GM18868 (cell line): ENCODE results near the gene LCK.

Experiments used
- ATAC-seq: cut with Tn5 transposase; IDR thresholded peaks from one replicate; pipeline ENCODE4 v1.9.1; 2021; ENCODE audit warnings: mild to moderate bottlenecking, moderate library complexity; ENCODE audit not compliant: unreplicated experiment

The LCK gene

GRCh38 chr1:32250893-32251716, at the start of gene LCK:
TSS of gene LCK (plus strand) at chr1:32251265. CDS start at chr1:32274330, 23,065 bp downstream.
- no peak for ATAC-seq

- ATAC-seq: no peak
Observed at GRCh38 chr1:32204943-32205361, 46.1 kb upstream of the LCK start.

- ATAC-seq: peak; percentile 40
Observed at GRCh38 chr1:32205401-32206370, 45.4 kb upstream of the LCK start, which contains the start of gene IQCC. TSS of gene IQCC (plus strand) at chr1:32205671. CDS start at chr1:32205682, 11 bp downstream.

GRCh38 chr1:32208469-32208868, 42.6 kb upstream of the LCK start:
- ATAC-seq: no peak

- no peak for ATAC-seq
Observed at GRCh38 chr1:32208891-32209328, 42.2 kb upstream of the LCK start, which contains the start of gene DCDC2B. TSS of gene DCDC2B (plus strand) at chr1:32209089. CDS start at chr1:32209094, 5 bp downstream.

GRCh38 chr1:32215629-32216480, 35.2 kb upstream of the LCK start:
- no peak for ATAC-seq

- ATAC-seq: no peak
Observed at GRCh38 chr1:32216566-32216965, 34.5 kb upstream of the LCK start.

- ATAC-seq: no peak
Observed at GRCh38 chr1:32219022-32219421, 32.0 kb upstream of the LCK start.

- ATAC-seq: no peak
Observed at GRCh38 chr1:32220746-32221580, 30.1 kb upstream of the LCK start.

- ATAC-seq: no peak
Observed at GRCh38 chr1:32221581-32221979, 29.5 kb upstream of the LCK start.

- ATAC-seq: peak; percentile 84
Observed at GRCh38 chr1:32221980-32222755, 28.9 kb upstream of the LCK start, which contains the start of the genes EIF3I and TMEM234. TSS of gene EIF3I (plus strand) at chr1:32222407. CDS start at chr1:32222442, 35 bp downstream. TSS of gene TMEM234 (minus strand) at chr1:32222353. CDS start at chr1:32222322, 31 bp downstream.

- no peak for ATAC-seq
Observed at GRCh38 chr1:32223683-32224082, 27.4 kb upstream of the LCK start.

- no peak for ATAC-seq
Observed at GRCh38 chr1:32224285-32224684, 26.8 kb upstream of the LCK start.

GRCh38 chr1:32228771-32229170, 22.3 kb upstream of the LCK start:
- no peak for ATAC-seq

GRCh38 chr1:32231843-32232432, 19.1 kb upstream of the LCK start:
- ATAC-seq: no peak

- no peak for ATAC-seq
Observed at GRCh38 chr1:32232558-32233304, 18.3 kb upstream of the LCK start.

GRCh38 chr1:32234792-32235191, 16.3 kb upstream of the LCK start:
- no peak for ATAC-seq
